ENCODE measurements around the gene RAB20.
A peak's percentile ranks its signal among the peaks of the same experiment; 100 is the strongest.
"Not testable (repeated sequence)": the region's sequence is repeated elsewhere in the genome, so short reads cannot be mapped to it uniquely, and the experiment has no call there.

RAB20 gene

GRCh38 chr13:110561344-110562035 is at the start of gene RAB20:
Gene RAB20, minus strand, starts transcription at chr13:110561722. Its CDS starts 203 bp downstream, at chr13:110561519.
- DNase-seq = peak; percentile 51

GRCh38 chr13:110610955-110611595 is 49.6 kb upstream of the RAB20 start:
- peak; percentile 22 for DNase-seq

- DNase-seq = no peak
Observed at GRCh38 chr13:110607675-110608224, 46.2 kb upstream of the RAB20 start.

- DNase-seq = not testable (repeated sequence)
Observed at GRCh38 chr13:110606281-110606680, 44.8 kb upstream of the RAB20 start.

GRCh38 chr13:110605132-110605531 is 43.6 kb upstream of the RAB20 start:
- no peak for DNase-seq

- DNase-seq = no peak
Observed at GRCh38 chr13:110600980-110601379, 39.5 kb upstream of the RAB20 start.

GRCh38 chr13:110600261-110600819 is 38.8 kb upstream of the RAB20 start:
- no peak for DNase-seq

GRCh38 chr13:110597041-110597689 is 35.6 kb upstream of the RAB20 start:
- DNase-seq = no peak

- peak; percentile 15 for DNase-seq
Observed at GRCh38 chr13:110593430-110594130, 32.1 kb upstream of the RAB20 start.

- no peak for DNase-seq
Observed at GRCh38 chr13:110592665-110593064, 31.1 kb upstream of the RAB20 start.

- DNase-seq = no peak
Observed at GRCh38 chr13:110590577-110590976, 29.1 kb upstream of the RAB20 start.

GRCh38 chr13:110589793-110590390 is 28.4 kb upstream of the RAB20 start:
- DNase-seq = no peak

- no peak for DNase-seq
Observed at GRCh38 chr13:110583178-110583865, 21.8 kb upstream of the RAB20 start.

GRCh38 chr13:110582421-110582954 is 21.0 kb upstream of the RAB20 start:
- DNase-seq = no peak

GRCh38 chr13:110581506-110582185 is 20.1 kb upstream of the RAB20 start:
- DNase-seq = no peak

- no peak for DNase-seq
Observed at GRCh38 chr13:110580800-110581199, 19.3 kb upstream of the RAB20 start.

GRCh38 chr13:110578363-110578762 is 16.8 kb upstream of the RAB20 start:
- no peak for DNase-seq

GRCh38 chr13:110576736-110577476 is 15.4 kb upstream of the RAB20 start:
- no peak for DNase-seq

- DNase-seq = no peak
Observed at GRCh38 chr13:110576070-110576394, 14.5 kb upstream of the RAB20 start.

Measured in activated CD4-positive, alpha-beta T cell treated with anti-CD3 and anti-CD28 coated beads for 48 hours (primary cell).